Measurements from ENCODE around the gene MT4.

The MT4 gene

GRCh38 chr16:56618138-56618537 lies 53.3 kb downstream of the MT4 start:
- DNase-seq (ENCODE audit: extremely low read depth in 1 of 2, low read depth in 1 of 2), result no peak

Data from stimulated activated CD8-positive, alpha-beta memory T cell treated with anti-CD3 and anti-CD28 coated beads, Interleukin-7, amount 100 ng/mL, for 48 hours (primary cell).